ENCODE data around the gene ARID1B. TPM values are rescaled to one million over a fixed set of nuclear protein-coding genes. Genes with fewer than 3 reads are reported as not detected.

Gene ARID1B
- total RNA-seq, 4 donors from 2014 or later = 25.2 to 103 (median 59.5) TPM

- no peak for DNase-seq
- no peaks in the 10 kb centered on the region for H3K36me3 ChIP-seq
Observed at GRCh38 chr6:157070403-157071107, 293.4 kb downstream of the ARID1B start.

GRCh38 chr6:157072128-157072527 is 294.9 kb downstream of the ARID1B start:
- intact Hi-C loops (cut with DNase I) = no loop called here
- H3K9me3 ChIP-seq = no peaks in the 10 kb centered on the region
- H3K4me3 ChIP-seq = no peak overlapping the region
- TF ChIP-seq CTCF (IDR thresholded peaks at IDR 0.05) (no peak), POLR2A (IDR thresholded peaks at IDR 0.05) (no peak)
- H3K4me1 ChIP-seq = peaks cover 0 to 42% (median 8%) of the 10 kb centered on the region in 3 donors
- H3K36me3 ChIP-seq = no peaks in the 10 kb centered on the region
- no peak overlapping the region for H3K27ac ChIP-seq
- WGBS, 2 donors = 63 to 78% methylated on average over 2 of the region's 2 CpGs
- no peak for DNase-seq
- H3K27me3 ChIP-seq = no peaks in the 10 kb centered on the region

More at GRCh38 chr6:157070403-157071107, 293.4 kb downstream of the ARID1B start:
- intact Hi-C loops (cut with DNase I) = no loop called here
- Histone ChIP-seq H3K4me3 (no peak overlapping the region), H3K4me1 (peaks cover 0 to 50% (median 8%) of the 10 kb centered on the region in 3 donors), H3K27me3 (no peaks in the 10 kb centered on the region), H3K27ac (no peak overlapping the region), H3K9me3 (no peaks in the 10 kb centered on the region)
- TF ChIP-seq POLR2A (IDR thresholded peaks at IDR 0.05) (no peak), CTCF (IDR thresholded peaks at IDR 0.05) (no peak)
- 25 to 37% methylated on average over 8 of the region's 8 CpGs for WGBS, 2 donors

- no peaks in the 10 kb centered on the region for H3K36me3 ChIP-seq
- H3K9me3 ChIP-seq = no peaks in the 10 kb centered on the region
- TF ChIP-seq POLR2A (IDR thresholded peaks at IDR 0.05) = no peak
- no peak for TF ChIP-seq CTCF (IDR thresholded peaks at IDR 0.05)
- no peak for DNase-seq
- H3K4me3 ChIP-seq = no peak overlapping the region
- H3K27me3 ChIP-seq = no peaks in the 10 kb centered on the region
- intact Hi-C loops (cut with DNase I) = no loop called here
- H3K4me1 ChIP-seq = peaks cover 0 to 33% (median 8%) of the 10 kb centered on the region in 3 donors
- 79 to 82% methylated on average over 4 of the region's 4 CpGs for WGBS, 2 donors
- H3K27ac ChIP-seq = no peak overlapping the region
Observed at GRCh38 chr6:157073596-157073995, 296.4 kb downstream of the ARID1B start.

- WGBS, 2 donors = 78 to 94% methylated on average over 1 of the region's 1 CpG
- H3K27me3 ChIP-seq = no peaks in the 10 kb centered on the region
- H3K4me1 ChIP-seq = peaks cover 0 to 25% (median 8%) of the 10 kb centered on the region in 3 donors
- TF ChIP-seq CTCF (IDR thresholded peaks at IDR 0.05) (no peak), POLR2A (IDR thresholded peaks at IDR 0.05) (no peak)
- no peaks in the 10 kb centered on the region for H3K36me3 ChIP-seq
- intact Hi-C loops (cut with DNase I) = no loop called here
- no peaks in the 10 kb centered on the region for H3K9me3 ChIP-seq
- no peak for DNase-seq
- no peak overlapping the region for H3K27ac ChIP-seq
- H3K4me3 ChIP-seq = no peak overlapping the region
Observed at GRCh38 chr6:157074969-157075368, 297.8 kb downstream of the ARID1B start.

GRCh38 chr6:157075549-157076450 is 298.6 kb downstream of the ARID1B start:
- Histone ChIP-seq H3K27ac (no peak overlapping the region), H3K4me3 (no peak overlapping the region), H3K4me1 (peaks cover 0 to 16% (median 3%) of the 10 kb centered on the region in 3 donors), H3K9me3 (no peaks in the 10 kb centered on the region), H3K36me3 (no peaks in the 10 kb centered on the region), H3K27me3 (no peaks in the 10 kb centered on the region)
- 74 to 89% methylated on average over 8 of the region's 8 CpGs for WGBS, 2 donors
- intact Hi-C loops (cut with DNase I) = no loop called here
- no peak for DNase-seq
- TF ChIP-seq POLR2A (IDR thresholded peaks at IDR 0.05) (no peak), CTCF (IDR thresholded peaks at IDR 0.05) (no peak)
